HUES64 (cell line): ENCODE measurements around the gene DLGAP3.
"Not testable (repeated sequence)": the region's sequence is repeated elsewhere in the genome, so short reads cannot be mapped to it uniquely, and the experiment has no call there.

Experiments used
- H3K27ac ChIP-seq: 2 replicates; pipeline ENCODE4 v1.7.0; 2013; ENCODE audit warnings: low read depth, low read length, inconsistent platforms
- H3K27me3 ChIP-seq: 2 replicates; pipeline ENCODE4 v1.6.1; 2013; ENCODE audit warnings: mild to moderate bottlenecking, low read length; ENCODE audit not compliant: insufficient read depth
- H3K36me3 ChIP-seq: 2 replicates; pipeline ENCODE4 v1.6.1; 2013; ENCODE audit warnings: mild to moderate bottlenecking, low read length; ENCODE audit not compliant: insufficient read depth
- H3K4me1 ChIP-seq: 2 replicates; pipeline ENCODE4 v1.6.1; 2013; ENCODE audit warnings: mild to moderate bottlenecking, low read length, moderate library complexity; ENCODE audit not compliant: insufficient read depth
- H3K4me3 ChIP-seq: 2 replicates; pipeline ENCODE4 v1.5.1; 2013; ENCODE audit warnings: mild to moderate bottlenecking, low read length, moderate library complexity
- H3K9ac ChIP-seq: 2 replicates; pipeline ENCODE4 v1.6.1; 2013; ENCODE audit warnings: mild to moderate bottlenecking, low read depth, low read length
- H3K9me3 ChIP-seq: 2 replicates; pipeline ENCODE4 v1.6.1; 2013; ENCODE audit warnings: low read depth, low read length; ENCODE audit not compliant: insufficient read depth
- WGBS: fragments of 150-250, 120-280 bp; methylation state at CpG from one replicate; pipeline ENCODE4 v1.1.7; 2013; ENCODE audit warnings: missing lambda C conversion rate; 5-methylcytosine and 5-hydroxymethylcytosine counted together

Gene DLGAP3

GRCh38 chr1:34828611-34829010 lies 100.8 kb downstream of the DLGAP3 start:
- Histone ChIP-seq H3K9ac (no peak overlapping the region), H3K9me3 (no peaks in the 10 kb centered on the region), H3K36me3 (no peaks in the 10 kb centered on the region), H3K4me1 (no peaks in the 10 kb centered on the region), H3K27ac (no peak overlapping the region), H3K4me3 (no peak overlapping the region), H3K27me3 (0 out of 2 replicates have a peak, but pooled peaks cover 2% of the 10 kb centered on the region)
- 86% methylated on average over 2 of the region's 2 CpGs for WGBS

- 89% methylated on average over 5 of the region's 5 CpGs for WGBS
- Histone ChIP-seq H3K4me1 (no peaks in the 10 kb centered on the region), H3K4me3 (no peak overlapping the region), H3K27ac (no peak overlapping the region), H3K27me3 (0 out of 2 replicates have a peak, but pooled peaks cover 2% of the 10 kb centered on the region), H3K9ac (no peak overlapping the region), H3K9me3 (no peaks in the 10 kb centered on the region), H3K36me3 (no peaks in the 10 kb centered on the region)
Observed at GRCh38 chr1:34827341-34827941, 102.0 kb downstream of the DLGAP3 start.

GRCh38 chr1:34825455-34826091 lies 103.9 kb downstream of the DLGAP3 start:
- H3K27ac ChIP-seq: no peak overlapping the region
- H3K36me3 ChIP-seq: no peaks in the 10 kb centered on the region
- no peaks in the 10 kb centered on the region for H3K4me1 ChIP-seq
- 0 out of 2 replicates have a peak, but pooled peaks cover 2% of the 10 kb centered on the region for H3K27me3 ChIP-seq
- 86% methylated on average over 11 of the region's 11 CpGs for WGBS
- no peak overlapping the region for H3K9ac ChIP-seq
- no peaks in the 10 kb centered on the region for H3K9me3 ChIP-seq
- H3K4me3 ChIP-seq: no peak overlapping the region

GRCh38 chr1:34824817-34825454 lies 104.5 kb downstream of the DLGAP3 start:
- Histone ChIP-seq H3K4me1 (no peaks in the 10 kb centered on the region), H3K9ac (no peak overlapping the region), H3K27me3 (0 out of 2 replicates have a peak, but pooled peaks cover 2% of the 10 kb centered on the region), H3K9me3 (no peaks in the 10 kb centered on the region), H3K36me3 (no peaks in the 10 kb centered on the region), H3K27ac (no peak overlapping the region), H3K4me3 (no peak overlapping the region)
- WGBS: 93% methylated on average over 3 of the region's 3 CpGs

GRCh38 chr1:34822202-34822601 lies 107.2 kb downstream of the DLGAP3 start:
- Histone ChIP-seq H3K9me3 (no peaks in the 10 kb centered on the region), H3K4me1 (no peaks in the 10 kb centered on the region), H3K4me3 (no peak overlapping the region), H3K36me3 (no peaks in the 10 kb centered on the region), H3K27me3 (0 out of 2 replicates have a peak, but pooled peaks cover under 1% of the 10 kb centered on the region), H3K27ac (no peak overlapping the region), H3K9ac (no peak overlapping the region)
- WGBS: 100% methylated on average over 2 of the region's 3 CpGs

- not testable (repeated sequence) for H3K9me3 ChIP-seq, H3K9ac ChIP-seq, H3K4me3 ChIP-seq, H3K27ac ChIP-seq, H3K36me3 ChIP-seq, H3K4me1 ChIP-seq, H3K27me3 ChIP-seq
- WGBS: 100% methylated on average over 1 of the region's 2 CpGs
Observed at GRCh38 chr1:34818862-34819261, 110.6 kb downstream of the DLGAP3 start.

- Histone ChIP-seq H3K27ac (no peak overlapping the region), H3K9me3 (no peaks in the 10 kb centered on the region), H3K4me3 (no peak overlapping the region), H3K9ac (no peak overlapping the region), H3K27me3 (no peaks in the 10 kb centered on the region), H3K4me1 (no peaks in the 10 kb centered on the region), H3K36me3 (no peaks in the 10 kb centered on the region)
- WGBS: 94% methylated on average over 2 of the region's 3 CpGs
Observed at GRCh38 chr1:34816778-34817177, 112.7 kb downstream of the DLGAP3 start.

GRCh38 chr1:34816332-34816731 lies 113.1 kb downstream of the DLGAP3 start:
- no peaks in the 10 kb centered on the region for H3K4me1 ChIP-seq
- H3K4me3 ChIP-seq: no peak overlapping the region
- no peaks in the 10 kb centered on the region for H3K9me3 ChIP-seq
- H3K9ac ChIP-seq: no peak overlapping the region
- H3K36me3 ChIP-seq: no peaks in the 10 kb centered on the region
- H3K27ac ChIP-seq: no peak overlapping the region
- no peaks in the 10 kb centered on the region for H3K27me3 ChIP-seq
